A549 (cell line): ENCODE results near the gene DLX4.

Experiments used
- EP300 ChIP-seq, 2 experiments: fragments of >200 bp; sonication (Bioruptor Twin); formaldehyde crosslinking; IDR thresholded peaks; 2 replicates in 1 of 2; 3 replicates in 1 of 2; pipeline ENCODE4 v1.6.1; 2016 to 2017
- KDM1A ChIP-seq: fragments of 200-600 bp; sonication (generic); IDR thresholded peaks from 2 replicates; pipeline ENCODE4 v1.6.1; 2016; ENCODE audit warnings: low read depth, mild to moderate bottlenecking
- MYC ChIP-seq: IDR thresholded peaks from 2 replicates; pipeline ENCODE4 v1.6.1; 2012; ENCODE audit warnings: mild to moderate bottlenecking, inconsistent platforms, low read length, improper control_type of control experiment, borderline replicate concordance
- POLR2A ChIP-seq: IDR thresholded peaks from 2 replicates; pipeline ENCODE4 v1.6.1; 2012; ENCODE audit warnings: mild to moderate bottlenecking, low read length
- TF ChIP-seq, protein P1 (sequence below): fragments of >200 bp; sonication (Bioruptor Twin); formaldehyde crosslinking; IDR thresholded peaks from 3 replicates; pipeline ENCODE4 v1.5.1; 2016

DNA sequence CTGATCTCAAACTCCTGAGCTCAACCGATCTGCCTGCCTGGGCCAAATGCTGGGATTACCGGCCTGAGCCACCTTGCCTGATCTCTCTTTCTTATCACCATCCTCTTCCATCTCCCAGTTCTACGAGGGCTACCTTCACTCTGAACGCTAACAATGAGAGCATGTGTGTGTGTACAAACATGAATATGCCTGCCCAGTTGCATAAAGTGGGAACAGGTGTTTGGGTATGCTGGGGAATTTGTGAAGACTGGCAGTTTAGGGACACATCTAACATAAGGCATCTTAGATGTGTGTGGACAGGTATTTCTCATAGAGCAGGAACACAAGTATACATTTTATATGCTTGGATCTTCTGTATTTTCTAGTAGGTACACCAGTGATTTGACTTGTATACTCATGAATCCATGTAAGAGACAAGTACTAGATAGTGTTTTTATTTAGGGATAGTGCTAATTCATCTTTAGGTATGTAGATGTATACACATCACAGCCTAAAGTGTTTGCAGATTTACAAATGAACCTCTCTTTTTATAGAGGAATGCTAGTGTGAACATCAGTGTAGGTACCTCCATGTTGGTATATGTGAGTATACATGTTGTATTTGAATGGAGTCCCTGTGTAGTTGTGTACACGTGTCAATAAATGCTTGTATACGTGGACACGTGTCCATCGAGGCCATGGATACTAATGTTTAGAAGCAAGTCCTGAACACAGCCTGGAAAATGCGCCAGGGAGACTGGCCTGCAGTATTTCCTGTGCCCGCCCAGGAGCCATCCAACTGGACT is 1.2 kb upstream of the DLX4 start:
- TF ChIP-seq, protein P1, sequence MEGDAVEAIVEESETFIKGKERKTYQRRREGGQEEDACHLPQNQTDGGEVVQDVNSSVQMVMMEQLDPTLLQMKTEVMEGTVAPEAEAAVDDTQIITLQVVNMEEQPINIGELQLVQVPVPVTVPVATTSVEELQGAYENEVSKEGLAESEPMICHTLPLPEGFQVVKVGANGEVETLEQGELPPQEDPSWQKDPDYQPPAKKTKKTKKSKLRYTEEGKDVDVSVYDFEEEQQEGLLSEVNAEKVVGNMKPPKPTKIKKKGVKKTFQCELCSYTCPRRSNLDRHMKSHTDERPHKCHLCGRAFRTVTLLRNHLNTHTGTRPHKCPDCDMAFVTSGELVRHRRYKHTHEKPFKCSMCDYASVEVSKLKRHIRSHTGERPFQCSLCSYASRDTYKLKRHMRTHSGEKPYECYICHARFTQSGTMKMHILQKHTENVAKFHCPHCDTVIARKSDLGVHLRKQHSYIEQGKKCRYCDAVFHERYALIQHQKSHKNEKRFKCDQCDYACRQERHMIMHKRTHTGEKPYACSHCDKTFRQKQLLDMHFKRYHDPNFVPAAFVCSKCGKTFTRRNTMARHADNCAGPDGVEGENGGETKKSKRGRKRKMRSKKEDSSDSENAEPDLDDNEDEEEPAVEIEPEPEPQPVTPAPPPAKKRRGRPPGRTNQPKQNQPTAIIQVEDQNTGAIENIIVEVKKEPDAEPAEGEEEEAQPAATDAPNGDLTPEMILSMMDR, result no peak
- no peak for TF ChIP-seq KDM1A
- no peak for TF ChIP-seq EP300 (IDR thresholded peaks at IDR 0.05)
- TF ChIP-seq MYC, result no peak
- no peak for TF ChIP-seq POLR2A
